GM10847 (cell line): ENCODE measurements around the gene CASZ1.

Experiments used
- POLR2A ChIP-seq: IDR thresholded peaks from 2 replicates; pipeline ENCODE4 v1.6.1; 2011; ENCODE audit not compliant: insufficient read length; ENCODE audit errors: extremely low read depth

CASZ1 gene

DNA sequence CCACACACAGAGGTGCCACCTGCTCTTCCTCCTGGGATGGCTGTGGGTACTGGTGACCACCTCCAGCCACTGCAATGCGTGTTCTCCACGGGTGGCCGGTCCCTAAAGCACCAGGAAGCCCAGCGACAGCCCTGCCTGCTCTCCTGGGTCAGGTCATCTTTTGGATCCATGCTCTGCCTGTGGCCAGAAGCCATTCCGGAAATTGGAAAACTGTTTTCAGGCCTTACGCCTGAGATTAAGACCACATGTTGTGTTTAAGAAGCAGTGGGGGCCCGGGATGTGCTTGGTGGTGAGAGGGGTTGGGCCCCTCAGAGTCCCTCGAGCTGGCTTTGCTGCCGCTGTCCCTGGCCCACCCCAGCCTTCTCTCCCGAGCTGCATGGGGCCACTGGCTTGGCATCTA lies 170.9 kb downstream of the CASZ1 start:
- TF ChIP-seq POLR2A: no peak

GRCh38 chr1:10625076-10625475 lies 171.4 kb downstream of the CASZ1 start:
- no peak for TF ChIP-seq POLR2A

GRCh38 chr1:10624256-10625050 lies 172.0 kb downstream of the CASZ1 start:
- no peak for TF ChIP-seq POLR2A

- TF ChIP-seq POLR2A: no peak
Observed at GRCh38 chr1:10623686-10624145, 172.7 kb downstream of the CASZ1 start.

DNA sequence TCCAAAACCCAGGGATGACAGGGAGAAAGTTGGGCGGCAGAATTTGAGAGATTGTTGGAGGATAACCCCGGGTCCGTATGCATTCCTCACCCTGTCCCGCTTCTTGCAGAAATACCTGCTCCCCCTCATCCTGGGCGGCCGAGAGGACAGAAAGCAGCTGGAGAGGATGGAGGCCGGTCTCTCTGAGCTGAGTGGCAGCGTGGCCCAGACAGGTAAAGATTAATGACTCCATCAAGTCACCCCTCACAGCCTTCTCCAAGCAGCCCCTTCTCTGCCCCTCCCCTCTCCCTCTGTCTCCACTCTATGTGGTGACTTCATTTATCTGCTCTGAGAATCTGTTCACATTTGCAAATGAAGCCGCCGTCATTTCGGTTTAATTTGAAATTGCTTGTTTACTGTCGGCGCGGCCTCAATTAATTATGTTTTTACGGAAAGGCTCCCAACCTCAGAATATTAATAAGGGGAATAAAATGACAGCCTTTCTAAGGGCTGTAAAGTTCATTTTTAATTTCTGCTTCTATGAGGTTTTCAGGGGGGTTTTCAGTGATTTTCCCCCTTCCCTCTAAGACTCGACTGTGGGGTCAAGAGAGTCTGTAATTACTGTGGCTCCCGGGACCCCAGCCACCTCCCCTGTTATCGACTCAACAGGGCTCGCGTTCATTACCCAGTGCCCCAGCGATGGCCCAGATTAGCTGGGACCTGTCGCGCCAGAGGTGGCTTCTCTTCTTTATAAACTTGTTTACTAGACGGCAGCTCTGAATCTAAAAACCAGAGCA lies 173.3 kb downstream of the CASZ1 start:
- TF ChIP-seq POLR2A: no peak

GRCh38 chr1:10621906-10622305 lies 174.5 kb downstream of the CASZ1 start:
- TF ChIP-seq POLR2A: no peak

DNA sequence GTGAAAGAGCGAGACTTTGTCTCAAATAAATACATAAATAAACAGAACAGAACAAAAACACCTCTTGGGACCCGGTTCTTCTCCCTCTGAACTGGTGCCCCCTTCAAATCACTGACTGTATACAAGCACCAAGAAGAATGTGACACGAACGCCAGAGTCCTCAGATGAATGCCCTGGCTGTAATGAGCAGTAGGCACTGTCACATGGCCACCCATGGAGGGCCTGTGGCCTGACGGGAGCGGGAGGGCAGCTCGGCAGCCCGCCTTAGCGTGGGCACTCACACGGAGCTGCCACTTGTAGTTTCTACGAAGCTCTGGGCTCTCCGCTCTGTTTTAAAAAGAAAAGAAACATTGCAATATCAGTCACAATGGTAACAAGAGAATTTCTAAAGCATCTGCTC lies 175.7 kb downstream of the CASZ1 start:
- TF ChIP-seq POLR2A: no peak

DNA sequence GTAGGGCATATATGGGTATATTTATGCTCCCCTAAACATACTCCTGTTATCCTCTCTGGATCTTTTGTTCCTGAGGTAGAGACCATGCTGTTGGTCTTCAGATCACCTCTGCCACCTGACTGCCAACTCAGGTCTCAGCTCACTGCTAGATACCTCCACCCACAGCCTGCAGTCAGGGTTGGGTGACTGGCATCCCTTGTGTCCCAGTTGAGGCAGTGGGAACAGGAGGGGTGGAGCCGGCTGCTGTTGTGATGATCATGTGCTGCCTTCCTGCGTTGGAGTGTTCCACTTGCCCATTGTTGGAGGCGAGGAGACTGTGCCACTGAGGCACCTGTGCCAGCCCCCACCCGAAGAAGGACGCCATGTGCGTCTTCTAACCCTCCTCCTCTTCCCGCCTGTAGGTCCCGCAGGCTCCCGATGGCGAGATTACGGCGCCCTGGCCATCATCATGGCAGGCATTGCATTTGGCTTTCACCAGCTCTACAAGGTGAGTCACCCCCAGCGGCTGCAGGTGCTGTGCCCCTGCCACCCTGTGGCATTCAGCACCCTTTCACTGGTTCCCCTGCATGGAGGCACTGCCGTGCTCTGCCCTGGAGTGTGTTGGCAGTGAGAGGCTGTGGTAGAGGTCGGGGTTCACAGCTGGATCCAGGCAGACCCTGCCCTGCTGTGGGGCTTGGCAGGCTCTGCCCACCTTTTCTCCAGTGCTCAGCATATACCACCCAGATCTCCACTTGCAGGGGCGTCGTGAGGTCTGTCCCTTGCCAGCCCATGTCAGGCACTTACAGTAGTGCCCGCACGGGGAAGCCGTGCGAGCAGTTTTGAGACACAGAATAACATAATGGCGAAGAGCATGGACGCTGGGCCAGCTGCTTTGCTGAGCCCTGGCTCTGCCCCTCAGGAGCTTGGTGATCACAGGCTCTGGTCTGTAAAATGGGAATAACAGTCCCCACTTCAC lies 178.2 kb downstream of the CASZ1 start:
- TF ChIP-seq POLR2A: no peak

DNA sequence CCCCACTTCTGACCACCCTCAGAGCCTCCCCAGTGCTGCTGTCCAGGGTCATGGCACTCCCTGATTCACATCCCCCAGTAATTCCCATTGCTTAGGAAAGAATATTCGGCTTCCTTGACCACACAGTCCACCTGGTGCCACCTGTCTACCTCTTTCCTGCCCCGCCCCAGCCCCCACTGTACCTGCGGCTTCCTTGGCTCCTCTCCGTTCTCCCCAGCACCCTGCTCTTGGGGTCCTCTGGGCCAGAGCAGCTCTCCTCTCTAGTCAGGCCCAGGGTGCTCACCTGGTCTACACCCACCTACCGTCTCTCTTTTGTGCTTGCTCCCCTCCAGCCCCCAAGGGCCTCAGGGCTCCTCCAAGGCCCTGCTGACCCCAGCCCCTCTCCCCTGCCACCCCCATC lies 179.1 kb downstream of the CASZ1 start:
- no peak for TF ChIP-seq POLR2A

DNA sequence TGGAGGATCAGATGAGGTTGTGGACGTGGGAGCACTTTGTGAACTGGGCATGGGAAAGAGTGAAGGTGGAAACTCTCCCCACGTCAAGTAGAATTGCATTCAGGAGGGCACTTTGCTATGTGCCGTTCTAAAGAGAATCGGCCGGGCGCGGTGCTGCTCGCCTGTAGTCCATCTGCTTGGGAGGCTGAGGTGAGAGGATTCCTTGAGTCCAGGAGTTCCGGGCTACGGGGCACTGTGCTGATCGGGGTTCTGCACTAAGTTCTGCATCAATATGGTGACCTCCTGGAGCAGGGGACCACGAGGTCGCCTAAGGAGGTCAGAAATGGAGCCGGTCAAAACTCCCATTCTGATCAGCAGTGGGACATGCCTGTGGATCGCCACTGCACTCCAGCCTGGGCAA lies 179.8 kb downstream of the CASZ1 start:
- TF ChIP-seq POLR2A: no peak

DNA sequence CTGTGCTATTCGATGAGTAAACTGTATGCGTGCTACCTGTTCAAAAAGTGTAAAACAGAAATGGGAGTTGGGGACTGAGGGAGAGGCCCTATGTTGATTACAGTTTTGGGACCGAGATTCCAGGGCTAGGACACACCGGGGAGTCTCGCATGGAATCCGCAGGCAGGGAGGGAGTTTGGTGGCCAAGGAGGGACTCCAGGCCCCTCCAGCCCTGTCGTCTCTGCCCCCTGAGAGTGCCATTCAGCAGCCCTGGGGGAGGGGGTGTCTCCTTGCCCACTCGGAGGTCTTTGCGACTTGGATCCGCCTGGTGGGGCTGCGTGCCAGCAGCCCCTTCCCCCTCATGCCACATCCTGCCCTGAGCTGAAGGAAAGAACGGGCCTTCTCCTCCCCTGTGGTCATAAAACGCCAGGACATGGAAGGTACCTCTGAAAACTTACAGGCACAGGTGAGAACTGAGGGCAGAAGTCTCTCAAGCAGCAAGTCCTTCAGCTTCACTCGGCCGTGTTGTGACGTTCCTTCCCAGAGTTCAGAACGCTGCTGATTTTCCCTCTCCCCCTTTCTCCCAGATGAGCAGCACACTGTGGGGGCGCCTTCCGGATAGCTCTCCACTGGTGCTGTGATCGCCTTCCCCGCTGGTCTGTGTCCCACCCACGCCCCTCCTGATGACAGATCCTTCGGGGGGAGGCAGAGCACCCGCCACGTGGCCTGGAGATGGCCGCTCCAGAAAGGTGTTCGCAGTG lies 180.3 kb downstream of the CASZ1 start:
- no peak for TF ChIP-seq POLR2A

DNA sequence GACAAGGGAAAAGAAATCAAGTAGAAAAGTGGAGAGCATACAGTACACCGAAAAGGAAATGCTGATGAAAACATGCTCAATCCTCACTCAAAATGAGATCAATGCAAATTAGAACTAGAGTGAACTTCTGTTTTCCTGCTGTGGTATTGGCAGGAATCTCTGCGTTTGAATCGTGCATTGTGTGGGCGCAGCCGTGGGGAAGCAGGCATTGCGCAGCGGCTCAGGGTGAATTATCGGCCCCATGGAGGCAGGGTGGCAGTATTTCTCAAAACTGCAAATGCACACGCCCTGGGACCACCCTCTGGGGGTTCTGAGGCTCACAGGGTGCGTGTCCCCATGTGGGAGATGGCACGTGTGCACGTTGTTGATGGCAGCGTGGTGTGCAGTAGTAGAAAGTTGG lies 181.1 kb downstream of the CASZ1 start:
- no peak for TF ChIP-seq POLR2A

- no peak for TF ChIP-seq POLR2A
Observed at GRCh38 chr1:10614377-10615225, 181.8 kb downstream of the CASZ1 start.

- no peak for TF ChIP-seq POLR2A
Observed at GRCh38 chr1:10613861-10614260, 182.6 kb downstream of the CASZ1 start.
